Uterus (tissue), 4 donors: ENCODE results near the gene MID1. TPM values are rescaled to one million over a fixed set of nuclear protein-coding genes. Genes with fewer than 3 reads are reported as not detected.

Experiments
- DNase-seq, 2 donors: peaks; one replicate each; pipeline ENCODE4 v3.0.0-alpha.2; 2019 to 2020
- H3K27ac ChIP-seq, 2 donors: fragments of 200-600 bp; sonication (generic); 1 replicate in 1 of 2; 2 replicates in 1 of 2; pipeline ENCODE4 v1.5.1; 2016 to 2018
- H3K27me3 ChIP-seq, 2 donors: fragments of 200-600 bp; sonication (generic); one replicate each; pipeline ENCODE4 v1.5.1; 2018 to 2019; ENCODE audit warnings: control low read depth in 1 of 2
- H3K36me3 ChIP-seq, 2 donors: fragments of 200-600 bp; sonication (generic); one replicate each; pipeline ENCODE4 v1.5.1; 2019; ENCODE audit warnings: control low read depth in 1 of 2
- H3K4me1 ChIP-seq, 2 donors: fragments of 200-600 bp; sonication (generic); one replicate each; pipeline ENCODE4 v1.5.1; 2018 to 2019; ENCODE audit warnings: control low read depth in 1 of 2
- H3K4me3 ChIP-seq, 2 donors: fragments of 200-600 bp; sonication (generic); 1 replicate in 1 of 2; 2 replicates in 1 of 2; pipeline ENCODE4 v1.5.1; 2018 to 2019; ENCODE audit warnings: mild to moderate bottlenecking in 1 of 2
- H3K9me3 ChIP-seq, 2 donors: fragments of 200-600 bp; sonication (generic); one replicate each; pipeline ENCODE4 v1.5.1; 2019; ENCODE audit warnings: control low read depth in 1 of 2
- POLR2A ChIP-seq, 2 donors: fragments of 450-650 bp; IDR thresholded peaks; one replicate each; pipeline ENCODE4 v1.6.1; 2016; ENCODE audit warnings: antibody characterized with exemption in 2 of 2, mild to moderate bottlenecking in 1 of 2, moderate library complexity in 1 of 2
- intact Hi-C: fragments of 100-400 bp; cut with DNase I; formaldehyde crosslinking; loops from one replicate; pipeline ENCODE4 v1.15.1; 2023; ENCODE audit warnings: low total_unique reads
- total RNA-seq, 4 donors: library from RNA; depleted of rRNA in 3 of 4; stranded (reverse); fragments of >200 nt in 3 of 4; gene quantifications; one replicate each; pipeline versions ENCODE4 v1.1.0 to v1.2.4, GENCODE V29; 2014 to 2023
- TF ChIP-seq, protein P1 (sequence below), 4 experiments: fragments of 200-600 bp in 2 of 4; fragments of 450-650 bp in 2 of 4; sonication (generic) in 2 of 4; IDR thresholded peaks; one replicate each; pipeline ENCODE4 v1.5.1; 2016 to 2019; ENCODE audit warnings: antibody characterized with exemption in 4 of 4, mild to moderate bottlenecking in 2 of 4, moderate library complexity in 1 of 4
- donor health status: DM: yes; HTN: yes; CAD: no.

Gene MID1
- total RNA-seq, 4 donors from 2014 or later = 9.1 to 29.2 (median 18.8) TPM

DNA sequence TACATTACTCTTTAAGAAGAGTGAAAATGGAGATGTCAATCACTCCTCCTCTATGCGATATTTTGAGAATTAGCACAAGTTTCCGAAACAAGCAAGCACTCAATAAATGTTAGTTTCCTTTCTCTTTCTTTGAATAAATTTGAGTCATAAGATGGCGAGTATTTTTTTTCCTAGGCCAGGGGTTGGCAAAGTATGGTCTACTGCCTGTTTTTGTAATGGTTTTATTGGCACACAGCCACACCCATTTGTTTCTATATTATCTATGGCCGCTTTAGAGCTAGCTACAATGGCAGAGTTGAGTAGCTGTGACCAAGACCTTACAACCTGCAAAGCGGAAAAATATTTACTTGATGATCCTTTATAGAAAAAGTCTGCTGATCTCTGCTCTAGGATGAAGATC lies 139.5 kb downstream of the MID1 start:
- intact Hi-C loops = no loop called here
- TF ChIP-seq, protein P1, sequence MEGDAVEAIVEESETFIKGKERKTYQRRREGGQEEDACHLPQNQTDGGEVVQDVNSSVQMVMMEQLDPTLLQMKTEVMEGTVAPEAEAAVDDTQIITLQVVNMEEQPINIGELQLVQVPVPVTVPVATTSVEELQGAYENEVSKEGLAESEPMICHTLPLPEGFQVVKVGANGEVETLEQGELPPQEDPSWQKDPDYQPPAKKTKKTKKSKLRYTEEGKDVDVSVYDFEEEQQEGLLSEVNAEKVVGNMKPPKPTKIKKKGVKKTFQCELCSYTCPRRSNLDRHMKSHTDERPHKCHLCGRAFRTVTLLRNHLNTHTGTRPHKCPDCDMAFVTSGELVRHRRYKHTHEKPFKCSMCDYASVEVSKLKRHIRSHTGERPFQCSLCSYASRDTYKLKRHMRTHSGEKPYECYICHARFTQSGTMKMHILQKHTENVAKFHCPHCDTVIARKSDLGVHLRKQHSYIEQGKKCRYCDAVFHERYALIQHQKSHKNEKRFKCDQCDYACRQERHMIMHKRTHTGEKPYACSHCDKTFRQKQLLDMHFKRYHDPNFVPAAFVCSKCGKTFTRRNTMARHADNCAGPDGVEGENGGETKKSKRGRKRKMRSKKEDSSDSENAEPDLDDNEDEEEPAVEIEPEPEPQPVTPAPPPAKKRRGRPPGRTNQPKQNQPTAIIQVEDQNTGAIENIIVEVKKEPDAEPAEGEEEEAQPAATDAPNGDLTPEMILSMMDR (IDR thresholded peaks at IDR 0.05) = no peak
- no peak for TF ChIP-seq POLR2A (IDR thresholded peaks at IDR 0.05)

DNA sequence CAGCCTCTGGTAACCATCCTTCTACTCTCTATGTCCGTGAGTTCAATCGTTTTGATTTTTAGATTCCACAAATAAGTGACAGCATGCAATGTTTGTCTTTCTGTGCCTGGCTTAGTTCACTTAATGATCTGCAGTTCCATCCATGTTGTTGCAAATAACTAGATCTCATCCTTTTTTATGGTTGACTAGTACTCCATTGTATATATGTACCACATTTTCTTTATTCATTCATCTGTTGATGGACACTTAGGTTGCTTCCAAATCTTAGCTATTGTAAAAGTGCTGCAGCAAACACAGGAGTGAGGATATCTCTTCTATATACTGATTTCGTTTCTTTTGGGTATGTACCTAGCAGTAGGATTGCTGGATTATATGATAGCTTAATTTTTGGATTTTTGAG lies 140.9 kb downstream of the MID1 start:
- DNase-seq = no peak
- no peaks in the 10 kb centered on the region for H3K36me3 ChIP-seq
- intact Hi-C loops = no loop called here
- no peak overlapping the region for H3K4me3 ChIP-seq
- no peaks in the 10 kb centered on the region for H3K27me3 ChIP-seq
- no peak overlapping the region for H3K27ac ChIP-seq
- no peaks in the 10 kb centered on the region for H3K9me3 ChIP-seq
- H3K4me1 ChIP-seq = no peaks in the 10 kb centered on the region
- no peak for TF ChIP-seq POLR2A (IDR thresholded peaks at IDR 0.05)
- TF ChIP-seq, protein P1 (IDR thresholded peaks at IDR 0.05) = no peak

More for the DNA sequence above, 139.5 kb downstream of the MID1 start:
- Histone ChIP-seq H3K9me3 (no peaks in the 10 kb centered on the region), H3K36me3 (no peaks in the 10 kb centered on the region), H3K4me3 (no peak overlapping the region), H3K27ac (no peak overlapping the region), H3K27me3 (no peaks in the 10 kb centered on the region), H3K4me1 (no peaks in the 10 kb centered on the region)
- DNase-seq = no peak

DNA sequence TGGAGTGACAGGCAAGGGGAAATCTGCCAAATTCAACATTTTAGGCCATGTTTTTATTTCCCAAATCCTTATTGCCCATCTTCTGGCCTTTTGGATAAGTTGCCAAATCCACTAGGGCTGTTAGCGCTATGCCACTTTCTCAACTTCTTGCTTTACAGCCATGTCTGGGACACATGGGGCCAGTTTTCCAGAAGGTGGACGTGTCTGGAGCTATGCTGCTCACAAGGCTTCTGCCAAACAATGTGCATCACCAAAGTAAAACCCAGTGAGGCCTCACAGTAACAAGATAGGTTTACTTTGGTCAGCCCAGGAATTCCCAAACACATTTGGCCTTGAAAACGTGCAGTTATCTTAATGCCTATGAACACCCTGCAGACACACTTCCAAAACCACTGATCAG lies 142.9 kb downstream of the MID1 start:
- no peaks in the 10 kb centered on the region for H3K9me3 ChIP-seq
- no peaks in the 10 kb centered on the region for H3K4me1 ChIP-seq
- H3K27me3 ChIP-seq = no peaks in the 10 kb centered on the region
- TF ChIP-seq POLR2A (IDR thresholded peaks at IDR 0.05) = no peak
- H3K27ac ChIP-seq = no peak overlapping the region
- H3K4me3 ChIP-seq = no peak overlapping the region
- no peak for DNase-seq
- H3K36me3 ChIP-seq = no peaks in the 10 kb centered on the region
- intact Hi-C loops = no loop called here

DNA sequence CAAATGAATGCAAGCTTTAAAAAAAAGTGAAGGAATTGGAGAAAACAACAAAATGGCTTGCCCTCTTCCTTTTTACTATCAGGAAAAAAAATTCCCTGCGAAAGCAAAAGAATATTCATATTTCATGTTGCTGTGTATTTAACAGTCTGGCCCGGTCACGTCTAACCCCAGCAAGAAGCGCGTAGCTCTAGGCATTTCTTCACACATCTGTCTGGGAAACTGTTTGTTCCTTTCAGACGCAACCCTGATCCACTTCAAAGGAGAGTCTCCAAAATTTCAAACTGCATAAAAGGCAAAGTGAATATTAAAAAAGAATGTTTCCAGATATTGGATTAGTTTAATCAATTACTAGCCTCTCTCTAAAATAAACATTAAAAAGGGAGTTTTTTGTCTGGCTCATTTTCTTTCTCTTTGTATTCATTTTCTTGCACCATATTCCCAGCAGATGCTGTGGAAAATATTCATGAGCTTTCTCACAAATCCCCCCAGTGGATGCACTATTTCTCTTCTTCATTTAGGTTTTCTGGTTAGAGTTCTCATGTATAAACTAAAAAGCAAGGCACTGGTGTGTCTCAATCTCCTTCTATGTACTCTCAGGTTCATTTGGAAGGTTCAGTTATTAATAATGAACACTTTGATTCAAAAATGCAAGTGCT lies 145.3 kb downstream of the MID1 start:
- TF ChIP-seq, protein P1 (IDR thresholded peaks at IDR 0.05) = no peak
- H3K36me3 ChIP-seq = no peaks in the 10 kb centered on the region
- no peaks in the 10 kb centered on the region for H3K4me1 ChIP-seq
- no peak for DNase-seq
- no peaks in the 10 kb centered on the region for H3K27me3 ChIP-seq
- intact Hi-C loops = no loop called here
- H3K9me3 ChIP-seq = no peaks in the 10 kb centered on the region
- H3K4me3 ChIP-seq = no peak overlapping the region
- peak overlapping the region in 1 of 2 donors; percentile 32 for H3K27ac ChIP-seq

DNA sequence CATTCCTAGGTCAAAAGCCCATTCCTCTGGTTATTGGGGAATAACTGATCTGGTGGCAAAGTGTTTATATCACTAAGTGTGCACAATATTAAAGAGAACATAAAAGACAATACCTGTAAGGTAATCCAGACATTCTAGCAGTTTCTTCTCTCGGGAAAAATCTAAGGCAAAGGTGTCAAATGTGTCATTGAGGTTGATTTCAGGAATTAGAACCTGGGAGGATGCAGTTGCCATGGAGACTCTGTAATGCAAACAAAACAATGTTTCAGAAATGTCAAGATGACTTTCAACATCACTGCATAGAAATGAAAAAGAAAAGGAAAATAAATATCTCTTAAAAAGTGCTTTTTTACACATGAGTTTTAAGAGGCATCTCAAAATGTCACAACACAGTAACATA lies 145.9 kb downstream of the MID1 start:
- intact Hi-C loops = no loop called here
- H3K27me3 ChIP-seq = no peaks in the 10 kb centered on the region
- peak overlapping the region in 1 of 2 donors; percentile 32 for H3K27ac ChIP-seq
- H3K9me3 ChIP-seq = no peaks in the 10 kb centered on the region
- H3K4me1 ChIP-seq = no peaks in the 10 kb centered on the region
- TF ChIP-seq POLR2A (IDR thresholded peaks at IDR 0.05) = no peak
- TF ChIP-seq, protein P1 (IDR thresholded peaks at IDR 0.05) = no peak
- no peak overlapping the region for H3K4me3 ChIP-seq
- no peak for DNase-seq
- no peaks in the 10 kb centered on the region for H3K36me3 ChIP-seq

DNA sequence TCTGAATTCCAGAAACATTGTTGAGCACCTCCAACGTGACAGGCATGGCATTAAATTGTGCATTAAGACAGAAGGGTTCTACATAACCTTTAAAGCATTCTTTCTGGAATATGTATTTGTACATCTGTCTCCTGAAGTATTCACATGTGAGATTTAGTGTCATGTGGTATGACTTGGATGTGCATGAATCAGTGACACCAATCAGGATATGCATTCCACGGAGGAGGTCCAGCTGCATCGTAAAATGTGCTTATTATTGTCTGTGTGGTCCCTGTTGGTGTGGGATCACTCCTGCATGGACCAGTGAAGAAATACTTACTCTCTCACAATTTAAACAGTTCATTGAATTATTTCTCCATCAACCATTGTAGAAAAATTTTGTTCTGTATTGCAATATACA lies 149.0 kb downstream of the MID1 start:
- Histone ChIP-seq H3K4me1 (no peaks in the 10 kb centered on the region), H3K4me3 (no peak overlapping the region), H3K27ac (no peak overlapping the region), H3K9me3 (no peaks in the 10 kb centered on the region), H3K36me3 (no peaks in the 10 kb centered on the region), H3K27me3 (no peaks in the 10 kb centered on the region)
- intact Hi-C loops = no loop called here
- no peak for DNase-seq
- TF ChIP-seq, protein P1 (IDR thresholded peaks at IDR 0.05) = no peak
- no peak for TF ChIP-seq POLR2A (IDR thresholded peaks at IDR 0.05)
